PC-3 (cell line): ENCODE measurements around the gene HMGCLL1.

Experiments used
- CTCF ChIP-seq: fragments of 300-600 bp; sonication (generic); conservative IDR thresholded peaks from 2 replicates; pipeline ENCODE4 v1.5.1; 2017; ENCODE audit warnings: antibody characterized with exemption, low read depth, mild to moderate bottlenecking, low read length
- EZH2 ChIP-seq: fragments of 300-600 bp; sonication (generic); IDR thresholded peaks from one replicate; pipeline ENCODE4 v1.6.1; 2017; ENCODE audit warnings: antibody characterized with exemption, mild to moderate bottlenecking, low read length; ENCODE audit not compliant: unreplicated experiment

GRCh38 chr6:55576811-55577210 lies 2.2 kb downstream of the HMGCLL1 start:
- TF ChIP-seq CTCF (no peak), EZH2 (no peak)
